Ectodermal cell (in vitro differentiated cells): ENCODE measurements around the gene C11orf65.

ENCODE experiments used
- H3K27ac ChIP-seq: 2 replicates; pipeline ENCODE4 v1.7.0; 2013; ENCODE audit warnings: mild to moderate bottlenecking, low read depth, low read length; ENCODE audit not compliant: insufficient read depth, poor library complexity, severe bottlenecking
- H3K27me3 ChIP-seq: 2 replicates; pipeline ENCODE4 v1.7.0; 2013; ENCODE audit warnings: mild to moderate bottlenecking, low read length; ENCODE audit not compliant: insufficient read depth, control insufficient read depth, poor library complexity, severe bottlenecking
- H3K36me3 ChIP-seq: one replicate; pipeline ENCODE4 v1.7.0; 2013; ENCODE audit warnings: low read length; ENCODE audit not compliant: control insufficient read depth, insufficient read depth
- H3K4me1 ChIP-seq: one replicate; pipeline ENCODE4 v1.7.0; 2013; ENCODE audit warnings: low read length; ENCODE audit not compliant: control insufficient read depth, insufficient read depth
- H3K4me3 ChIP-seq: 2 replicates; pipeline ENCODE4 v1.7.0; 2013; ENCODE audit warnings: low read depth, low read length, control low read depth; ENCODE audit not compliant: insufficient read depth
- H3K9me3 ChIP-seq: 2 replicates; pipeline ENCODE4 v1.7.0; 2013; ENCODE audit warnings: mild to moderate bottlenecking, low read length, moderate library complexity; ENCODE audit not compliant: control insufficient read depth
- WGBS, 2 experiments: methylation state at CpG; one replicate each; pipeline ENCODE4 v1.1.7; 2013; ENCODE audit warnings: missing lambda C conversion rate in 2 of 2; 5-methylcytosine and 5-hydroxymethylcytosine counted together

Gene C11orf65

GRCh38 chr11:108341654-108342053 is 125.7 kb downstream of the C11orf65 start:
- H3K4me3 ChIP-seq = no peak overlapping the region
- WGBS, 2 experiments = 91 to 96% methylated on average over 3 of the region's 4 CpGs

DNA sequence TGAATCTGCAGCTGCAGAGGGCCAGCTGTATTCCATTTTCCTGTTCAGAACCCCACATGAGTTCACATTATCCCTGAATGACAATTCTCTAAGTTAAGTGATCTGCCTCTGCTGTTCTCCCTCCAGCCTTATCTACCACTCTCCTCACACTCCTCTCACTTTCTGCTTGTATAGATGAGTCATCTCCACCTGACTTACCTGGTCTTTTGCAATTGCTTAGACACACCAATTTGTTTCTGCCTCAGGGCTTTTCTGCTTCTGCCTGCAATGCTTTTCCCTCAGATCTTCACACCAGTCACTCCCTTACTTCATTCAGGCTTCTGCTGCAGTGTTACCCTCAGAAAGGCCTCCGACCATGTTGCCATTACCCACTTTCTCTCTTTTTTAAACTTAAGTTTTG is 126.4 kb downstream of the C11orf65 start:
- peaks cover 9% of the 10 kb centered on the region for H3K36me3 ChIP-seq

More at GRCh38 chr11:108341654-108342053, 125.7 kb downstream of the C11orf65 start:
- Histone ChIP-seq H3K27me3 (no peaks in the 10 kb centered on the region), H3K9me3 (no peaks in the 10 kb centered on the region), H3K4me1 (no peaks in the 10 kb centered on the region), H3K27ac (no peak overlapping the region), H3K36me3 (peaks cover 6% of the 10 kb centered on the region)

GRCh38 chr11:108338750-108339149 is 128.6 kb downstream of the C11orf65 start:
- no peak overlapping the region for H3K27ac ChIP-seq
- no peaks in the 10 kb centered on the region for H3K4me1 ChIP-seq
- peaks cover 24% of the 10 kb centered on the region for H3K36me3 ChIP-seq
- whole genome bisulfite sequencing, 2 experiments = 97 to 98% methylated on average over 2 of the region's 2 CpGs
- no peak overlapping the region for H3K4me3 ChIP-seq
- no peaks in the 10 kb centered on the region for H3K27me3 ChIP-seq
- H3K9me3 ChIP-seq = no peaks in the 10 kb centered on the region

More for the DNA sequence above, 126.4 kb downstream of the C11orf65 start:
- H3K27me3 ChIP-seq = no peaks in the 10 kb centered on the region
- H3K9me3 ChIP-seq = no peaks in the 10 kb centered on the region
- 100% methylated on average over 1 of the region's 1 CpG for WGBS, 2 experiments
- H3K4me1 ChIP-seq = no peaks in the 10 kb centered on the region
- no peak overlapping the region for H3K4me3 ChIP-seq
- no peak overlapping the region for H3K27ac ChIP-seq

- Histone ChIP-seq H3K4me3 (no peak overlapping the region), H3K4me1 (no peaks in the 10 kb centered on the region), H3K9me3 (no peaks in the 10 kb centered on the region), H3K27me3 (no peaks in the 10 kb centered on the region), H3K36me3 (peaks cover 31% of the 10 kb centered on the region), H3K27ac (no peak overlapping the region)
- WGBS, 2 experiments = 96 to 100% methylated on average over 1 to 2 of the region's 2 CpGs
Observed at GRCh38 chr11:108333403-108333899, 133.9 kb downstream of the C11orf65 start.
